HG03064 (cell line): Measurements from ENCODE around the gene COL9A3.

Experiments
- ATAC-seq: cut with Tn5 transposase; IDR thresholded peaks from one replicate; pipeline ENCODE4 v1.9.1; 2021; ENCODE audit warnings: low read depth; ENCODE audit not compliant: unreplicated experiment

Gene COL9A3

GRCh38 chr20:62821726-62822210, 4.9 kb downstream of the COL9A3 start:
- no peak for ATAC-seq

GRCh38 chr20:62822239-62822787, 5.5 kb downstream of the COL9A3 start:
- no peak for ATAC-seq

- no peak for ATAC-seq
These were observed 6.2 kb downstream of the COL9A3 start for GRCh38 chr20:62822788-62823651.

- ATAC-seq, result no peak
These were observed 7.0 kb downstream of the COL9A3 start for GRCh38 chr20:62823688-62824475.

- ATAC-seq, result no peak
These were observed 7.9 kb downstream of the COL9A3 start for GRCh38 chr20:62824476-62825332.

GRCh38 chr20:62825333-62825985, 8.6 kb downstream of the COL9A3 start:
- no peak for ATAC-seq

GRCh38 chr20:62825986-62826645, 9.3 kb downstream of the COL9A3 start:
- ATAC-seq, result no peak

GRCh38 chr20:62826646-62827310, 9.9 kb downstream of the COL9A3 start:
- no peak for ATAC-seq

- ATAC-seq, result no peak
These were observed 10.6 kb downstream of the COL9A3 start for GRCh38 chr20:62827311-62828038.

- ATAC-seq, result no peak
These were observed 11.2 kb downstream of the COL9A3 start for GRCh38 chr20:62828051-62828450.

- no peak for ATAC-seq
These were observed 11.8 kb downstream of the COL9A3 start for GRCh38 chr20:62828511-62829230.

GRCh38 chr20:62829231-62830230, 12.7 kb downstream of the COL9A3 start:
- no peak for ATAC-seq

- ATAC-seq, result no peak
These were observed 13.4 kb downstream of the COL9A3 start for GRCh38 chr20:62830251-62830650.

- no peak for ATAC-seq
These were observed 14.0 kb downstream of the COL9A3 start for GRCh38 chr20:62830821-62831220.

- no peak for ATAC-seq
These were observed 14.5 kb downstream of the COL9A3 start for GRCh38 chr20:62831361-62831788.

GRCh38 chr20:62831854-62832211, 15.0 kb downstream of the COL9A3 start:
- ATAC-seq, result no peak
